CD4-positive, alpha-beta T cell treated with Interleukin-17A for 4 hours (primary cell): Measurements from ENCODE around the gene RFTN1.
A peak's percentile ranks its signal among the peaks of the same experiment; 100 is the strongest.

Experiments
- DNase-seq: peaks from one replicate; pipeline ENCODE4 v3.0.0-alpha.2; 2020; ENCODE audit warnings: mixed read lengths

RFTN1 gene

GRCh38 chr3:16513141-16514020 is at the start of gene RFTN1:
Gene RFTN1 (minus strand): TSS chr3:16513699. CDS start chr3:16493869, 19,830 bp downstream.
- peak; percentile 72 for DNase-seq

GRCh38 chr3:16559653-16560365 is 46.3 kb upstream of the RFTN1 start:
- DNase-seq: no peak

- no peak for DNase-seq
Measured at GRCh38 chr3:16554126-16554525, 40.6 kb upstream of the RFTN1 start.

- no peak for DNase-seq
Measured at GRCh38 chr3:16552757-16553156, 39.3 kb upstream of the RFTN1 start.

GRCh38 chr3:16551342-16551976 is 38.0 kb upstream of the RFTN1 start:
- no peak for DNase-seq

- DNase-seq: peak; percentile 79
Measured at GRCh38 chr3:16550676-16551341, 37.3 kb upstream of the RFTN1 start.

GRCh38 chr3:16550305-16550675 is 36.8 kb upstream of the RFTN1 start:
- DNase-seq: no peak

GRCh38 chr3:16548721-16549120 is 35.2 kb upstream of the RFTN1 start:
- no peak for DNase-seq

GRCh38 chr3:16547561-16548357 is 34.3 kb upstream of the RFTN1 start:
- no peak for DNase-seq

- DNase-seq: no peak
Measured at GRCh38 chr3:16546186-16547010, 32.9 kb upstream of the RFTN1 start.

- no peak for DNase-seq
Measured at GRCh38 chr3:16545413-16546185, 32.1 kb upstream of the RFTN1 start.

- DNase-seq: no peak
Measured at GRCh38 chr3:16543242-16543864, 29.9 kb upstream of the RFTN1 start.

- no peak for DNase-seq
Measured at GRCh38 chr3:16538507-16538906, 25.0 kb upstream of the RFTN1 start.

- DNase-seq: no peak
Measured at GRCh38 chr3:16536996-16537395, 23.5 kb upstream of the RFTN1 start.

GRCh38 chr3:16536344-16536663 is 22.8 kb upstream of the RFTN1 start:
- DNase-seq: no peak

GRCh38 chr3:16534640-16535262 is 21.3 kb upstream of the RFTN1 start:
- DNase-seq: no peak

- no peak for DNase-seq
Measured at GRCh38 chr3:16533928-16534574, 20.6 kb upstream of the RFTN1 start.

- DNase-seq: no peak
Measured at GRCh38 chr3:16529264-16529663, 15.8 kb upstream of the RFTN1 start.

- no peak for DNase-seq
Measured at GRCh38 chr3:16528581-16528993, 15.1 kb upstream of the RFTN1 start.
